Islet of Langerhans (tissue), 1 donor: ENCODE measurements around the gene ACTR6.
A peak's percentile ranks its signal among the peaks of the same experiment; 100 is the strongest.

ENCODE experiments used
- FAIRE-seq: peaks from one replicate; lab custom pipeline; 2011; peaks lifted over from hg19 to GRCh38; lab: Jason Lieb, UNC

The ACTR6 gene

DNA sequence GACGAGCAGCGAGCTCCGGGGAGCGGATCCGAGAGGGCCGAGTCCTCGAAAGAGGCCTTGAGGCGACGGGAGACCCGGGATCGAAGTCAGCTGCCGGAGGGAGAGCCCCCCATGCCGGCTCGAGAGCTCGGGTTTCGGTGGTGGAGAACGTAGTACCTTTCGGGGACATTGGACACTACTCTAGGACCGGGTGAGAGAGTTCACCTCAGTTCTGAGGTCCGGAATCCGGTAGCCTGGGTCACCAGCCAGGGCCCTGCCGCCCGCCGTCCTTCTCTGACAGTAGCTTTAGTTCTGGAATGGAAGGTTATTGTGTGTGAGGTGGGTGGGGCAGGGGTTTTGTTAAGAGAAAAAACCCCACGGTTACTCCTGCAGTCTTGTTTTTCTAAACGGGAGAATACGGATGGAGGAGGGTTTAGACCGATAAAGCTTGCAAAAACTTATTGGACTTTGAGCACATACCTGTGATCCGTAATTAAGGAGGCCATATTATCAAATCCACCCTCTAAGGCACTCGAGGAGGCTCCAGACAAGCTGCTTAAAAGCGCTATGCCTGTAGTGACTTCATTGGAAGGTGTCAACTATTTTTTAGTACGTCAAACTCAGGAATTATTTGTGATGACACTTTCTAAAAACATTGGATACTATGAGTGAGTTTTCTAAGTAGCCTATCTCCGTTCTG, 67.1 kb downstream of the ACTR6 start:
- no peak for FAIRE-seq

- FAIRE-seq = peak; percentile 13
Measured at GRCh38 chr12:100268835-100269564, 68.4 kb downstream of the ACTR6 start.

DNA sequence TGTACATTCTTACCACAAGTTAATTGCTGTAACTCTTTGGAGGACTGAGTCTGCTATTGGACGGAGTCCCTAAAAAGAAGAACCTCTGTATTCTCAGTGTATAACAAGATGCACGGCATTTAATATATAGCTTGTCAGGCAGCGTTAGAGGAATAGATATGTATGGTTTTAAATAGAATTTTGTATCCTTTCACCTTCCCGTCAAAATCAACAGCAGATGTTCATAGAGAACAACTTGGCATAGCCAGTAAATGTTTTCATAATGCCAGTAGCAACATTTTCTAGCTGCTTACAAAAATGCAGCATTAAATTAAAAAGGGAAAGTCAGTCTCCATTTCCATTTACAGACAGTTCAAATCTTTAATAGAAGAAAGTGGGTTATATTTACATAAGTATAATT, 73.2 kb downstream of the ACTR6 start:
- no peak for FAIRE-seq
